ENCODE measurements around the gene CNN3. TPM values are rescaled to one million over a fixed set of nuclear protein-coding genes. Genes with fewer than 3 reads are reported as not detected.

CNN3 gene
- total and polyA plus RNA-seq, 5 experiments from 2014 or later = 13.7 to 19.3 (median 18.0) TPM

GRCh38 chr1:94856004-94856403 lies 70.9 kb downstream of the CNN3 start:
- H3K9me3 Mint-ChIP-seq = no peaks in the 10 kb centered on the region
- no peak overlapping the region for H3K4me3 Mint-ChIP-seq
- ATAC-seq (no peak), DNase-seq (no peak)
- H3K4me1 Mint-ChIP-seq = no peaks in the 10 kb centered on the region
- H3K36me3 Mint-ChIP-seq = no peaks in the 10 kb centered on the region
- POLR2A ChIA-PET = no interaction called here
- H3K27me3 Mint-ChIP-seq = peaks cover 0 to 7% (median 5%) of the 10 kb centered on the region in 5 donors
- no peak overlapping the region for H3K27ac Mint-ChIP-seq

GRCh38 chr1:94855307-94855700 lies 71.6 kb downstream of the CNN3 start:
- Mint-ChIP-seq H3K9me3 (no peaks in the 10 kb centered on the region), H3K36me3 (no peaks in the 10 kb centered on the region), H3K4me1 (no peaks in the 10 kb centered on the region), H3K27ac (no peak overlapping the region), H3K27me3 (peaks cover 0 to 7% (median 5%) of the 10 kb centered on the region in 5 donors), H3K4me3 (no peak overlapping the region)
- DNase-seq = no peak
- ATAC-seq = no peak
- POLR2A ChIA-PET = interaction anchor here (0.7 to 2.1 kb wide), 3 partner anchors 186 to 378 kb away, joined by 3 to 17 read pairs (median 12); partner anchors contain the start of gene RWDD3

- Mint-ChIP-seq H3K27ac (no peak overlapping the region), H3K36me3 (no peaks in the 10 kb centered on the region), H3K4me3 (no peak overlapping the region), H3K27me3 (peaks cover 0 to 7% (median 5%) of the 10 kb centered on the region in 5 donors), H3K4me1 (no peaks in the 10 kb centered on the region), H3K9me3 (no peaks in the 10 kb centered on the region)
- POLR2A ChIA-PET = interaction anchor here (0.5 to 2.1 kb wide), 8 partner anchors 71 to 379 kb away, joined by 3 to 17 read pairs (median 4); partner anchors contain the start of genes ALG14, CNN3 and RWDD3
- peak; percentile 52 to 90 (median 74) for DNase-seq
- peak; percentile 95 to 98 for ATAC-seq
Observed at GRCh38 chr1:94854458-94855306, 72.2 kb downstream of the CNN3 start.

- no peaks in the 10 kb centered on the region for H3K27me3 Mint-ChIP-seq
- H3K4me1 Mint-ChIP-seq = no peaks in the 10 kb centered on the region
- H3K9me3 Mint-ChIP-seq = no peaks in the 10 kb centered on the region
- no peak for ATAC-seq
- no peaks in the 10 kb centered on the region for H3K36me3 Mint-ChIP-seq
- no peak overlapping the region for H3K4me3 Mint-ChIP-seq
- POLR2A ChIA-PET = no interaction called here
- no peak for DNase-seq
- no peak overlapping the region for H3K27ac Mint-ChIP-seq
Observed at GRCh38 chr1:94852788-94853187, 74.1 kb downstream of the CNN3 start.

- ATAC-seq (no peak), DNase-seq (no peak)
- Mint-ChIP-seq H3K9me3 (no peaks in the 10 kb centered on the region), H3K27ac (no peak overlapping the region), H3K4me3 (no peak overlapping the region), H3K27me3 (peaks cover 0 to 1% (median 0%) of the 10 kb centered on the region in 5 donors), H3K4me1 (no peaks in the 10 kb centered on the region), H3K36me3 (no peaks in the 10 kb centered on the region)
- POLR2A ChIA-PET = no interaction called here
Observed at GRCh38 chr1:94851571-94851970, 75.3 kb downstream of the CNN3 start.

Other genes with a start within 250 kb of the CNN3 start
- not detected for gene SLC44A3, start 106.8 kb downstream of the CNN3 start, total RNA-seq
- not detected for gene SLC44A3, start 106.8 kb downstream of the CNN3 start, polyA plus RNA-seq
- gene ALG14, start 145.8 kb upstream of the CNN3 start, total RNA-seq = under 1 TPM; 0.74 to 0.83 TPM
- gene ALG14, start 145.8 kb upstream of the CNN3 start, polyA plus RNA-seq = 1 to 10 TPM; 2.3 to 4.2 (median 4.0) TPM
- under 1 TPM; 0.08 to 0.11 TPM for gene TLCD4, start 190.2 kb upstream of the CNN3 start, total RNA-seq
- not detected for gene TLCD4, start 190.2 kb upstream of the CNN3 start, polyA plus RNA-seq